Prostate gland (tissue), 2 donors: ENCODE data around the gene SPA17. TPM values are rescaled to one million over a fixed set of nuclear protein-coding genes. Genes with fewer than 3 reads are reported as not detected.
A peak's percentile ranks its signal among the peaks of the same experiment; 100 is the strongest.

Experiments
- DNase-seq: peaks from one replicate; pipeline ENCODE4 v3.0.0-alpha.2; 2019; ENCODE audit warnings: low spot score
- H3K27ac ChIP-seq, 2 donors: fragments of 200-600 bp; sonication (generic); 2 replicates each; pipeline ENCODE4 v1.5.1; 2017 to 2019
- H3K27me3 ChIP-seq: fragments of 200-600 bp; sonication (generic); replicated peaks from 2 replicates; pipeline ENCODE4 v1.5.1; 2019; ENCODE audit not compliant: insufficient read depth
- H3K36me3 ChIP-seq, 2 donors: fragments of 200-600 bp; sonication (generic); 1 replicate in 1 of 2; 2 replicates in 1 of 2; pipeline versions ENCODE4 v1.5.1 to v1.8.1; 2017 to 2019
- H3K4me1 ChIP-seq: fragments of 200-600 bp; sonication (generic); replicated peaks from 2 replicates; pipeline ENCODE4 v1.5.1; 2019
- H3K4me3 ChIP-seq, 2 donors: fragments of 200-600 bp; sonication (generic); 2 replicates each; pipeline ENCODE4 v1.5.1; 2017 to 2019
- H3K9me3 ChIP-seq: fragments of 200-600 bp; sonication (generic); 2 replicates; pipeline ENCODE4 v1.5.1; 2017
- POLR2A ChIP-seq: fragments of 450-650 bp; IDR thresholded peaks from one replicate; pipeline ENCODE4 v1.6.1; 2016; ENCODE audit warnings: antibody characterized with exemption, mild to moderate bottlenecking
- POLR2AphosphoS5 ChIP-seq: sonication (generic); formaldehyde crosslinking; IDR thresholded peaks from one replicate; pipeline ENCODE4 v1.6.1; 2017; ENCODE audit warnings: antibody characterized with exemption
- whole genome bisulfite sequencing: methylation state at CpG from one replicate; pipeline ENCODE4 v1.1.5; 2018; 5-methylcytosine and 5-hydroxymethylcytosine counted together
- intact Hi-C: fragments of 100-400 bp; cut with DNase I; formaldehyde crosslinking; loops from one replicate; pipeline ENCODE4 v1.14.2; 2022
- total RNA-seq, 2 donors: library from RNA; depleted of rRNA; stranded (reverse); fragments of >200 nt; gene quantifications; one replicate each; pipeline ENCODE4 v1.1.0, GENCODE V29; 2016
- TF ChIP-seq, protein P1 (sequence below), 4 experiments: fragments of 200-600 bp in 2 of 4; fragments of 450-650 bp in 2 of 4; sonication (generic) in 2 of 4; IDR thresholded peaks; 1 replicate in 3 of 4; 2 replicates in 1 of 4; pipeline ENCODE4 v1.5.1; 2016 to 2019; ENCODE audit warnings: antibody characterized with exemption in 4 of 4, mild to moderate bottlenecking in 2 of 4, moderate library complexity in 2 of 4

Gene SPA17
- total RNA-seq, 2 donors from 2014 or later = 14.7 to 20.8 TPM

DNA sequence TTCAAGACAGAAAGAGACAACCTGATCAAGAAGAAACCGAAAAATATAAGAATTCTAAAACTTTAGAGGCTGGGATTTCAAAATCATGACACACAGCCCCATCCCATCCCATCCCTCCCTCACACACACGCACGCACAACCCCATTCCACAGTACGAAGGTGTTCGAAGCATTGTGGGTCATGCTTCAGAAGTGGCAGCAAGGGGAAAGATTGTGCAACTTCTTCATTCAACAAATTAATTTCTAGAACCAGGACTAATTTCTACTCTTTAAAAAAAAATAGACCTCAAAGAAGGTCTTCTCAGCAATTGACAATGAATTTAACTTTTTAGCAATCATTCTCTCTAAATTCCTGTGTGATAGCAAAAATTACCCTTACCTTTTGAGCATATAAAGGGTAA lies 867 bp downstream of the SPA17 start:
- Histone ChIP-seq H3K9me3 (no peaks in the 10 kb centered on the region), H3K27me3 (no peaks in the 10 kb centered on the region), H3K36me3 (no peaks in the 10 kb centered on the region), H3K27ac (no peak overlapping the region), H3K4me1 (peaks cover 3% of the 10 kb centered on the region), H3K4me3 (peak overlapping the region; percentile 54 to 55)
- TF ChIP-seq POLR2AphosphoS5 (no peak), POLR2A (no peak)
- TF ChIP-seq, protein P1, sequence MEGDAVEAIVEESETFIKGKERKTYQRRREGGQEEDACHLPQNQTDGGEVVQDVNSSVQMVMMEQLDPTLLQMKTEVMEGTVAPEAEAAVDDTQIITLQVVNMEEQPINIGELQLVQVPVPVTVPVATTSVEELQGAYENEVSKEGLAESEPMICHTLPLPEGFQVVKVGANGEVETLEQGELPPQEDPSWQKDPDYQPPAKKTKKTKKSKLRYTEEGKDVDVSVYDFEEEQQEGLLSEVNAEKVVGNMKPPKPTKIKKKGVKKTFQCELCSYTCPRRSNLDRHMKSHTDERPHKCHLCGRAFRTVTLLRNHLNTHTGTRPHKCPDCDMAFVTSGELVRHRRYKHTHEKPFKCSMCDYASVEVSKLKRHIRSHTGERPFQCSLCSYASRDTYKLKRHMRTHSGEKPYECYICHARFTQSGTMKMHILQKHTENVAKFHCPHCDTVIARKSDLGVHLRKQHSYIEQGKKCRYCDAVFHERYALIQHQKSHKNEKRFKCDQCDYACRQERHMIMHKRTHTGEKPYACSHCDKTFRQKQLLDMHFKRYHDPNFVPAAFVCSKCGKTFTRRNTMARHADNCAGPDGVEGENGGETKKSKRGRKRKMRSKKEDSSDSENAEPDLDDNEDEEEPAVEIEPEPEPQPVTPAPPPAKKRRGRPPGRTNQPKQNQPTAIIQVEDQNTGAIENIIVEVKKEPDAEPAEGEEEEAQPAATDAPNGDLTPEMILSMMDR (IDR thresholded peaks at IDR 0.05) = no peak
- 89% methylated on average over 5 of the region's 5 CpGs for WGBS
- intact Hi-C loops = no loop called here
- DNase-seq = no peak

DNA sequence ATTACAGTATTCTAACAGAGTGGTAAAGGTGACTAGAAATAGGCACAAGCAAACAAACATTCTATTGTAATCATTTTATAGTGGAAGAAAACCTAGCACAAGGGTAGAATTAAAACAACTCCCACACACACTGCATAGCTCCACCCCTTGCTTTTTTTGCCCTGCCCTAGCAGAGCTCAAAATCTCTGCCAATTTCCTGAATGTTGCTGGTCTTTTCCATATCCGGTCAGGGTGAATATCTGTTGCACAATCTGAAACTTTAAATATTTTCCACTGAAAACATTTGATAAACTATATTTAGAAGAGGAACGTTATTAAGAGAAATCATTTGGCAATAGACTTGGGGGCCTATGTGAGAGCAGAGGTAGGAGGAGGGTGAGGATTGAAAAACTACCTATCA lies 2.7 kb downstream of the SPA17 start:
- no peak for DNase-seq
- Histone ChIP-seq H3K27me3 (no peaks in the 10 kb centered on the region), H3K27ac (no peak overlapping the region), H3K4me3 (no peak overlapping the region), H3K4me1 (peaks cover 3% of the 10 kb centered on the region), H3K36me3 (no peaks in the 10 kb centered on the region), H3K9me3 (no peaks in the 10 kb centered on the region)
- intact Hi-C loops = no loop called here
- 48% methylated on average over 2 of the region's 2 CpGs for WGBS
- TF ChIP-seq POLR2A = no peak
- TF ChIP-seq, protein P1 (IDR thresholded peaks at IDR 0.05) = no peak
- TF ChIP-seq POLR2AphosphoS5 = no peak

DNA sequence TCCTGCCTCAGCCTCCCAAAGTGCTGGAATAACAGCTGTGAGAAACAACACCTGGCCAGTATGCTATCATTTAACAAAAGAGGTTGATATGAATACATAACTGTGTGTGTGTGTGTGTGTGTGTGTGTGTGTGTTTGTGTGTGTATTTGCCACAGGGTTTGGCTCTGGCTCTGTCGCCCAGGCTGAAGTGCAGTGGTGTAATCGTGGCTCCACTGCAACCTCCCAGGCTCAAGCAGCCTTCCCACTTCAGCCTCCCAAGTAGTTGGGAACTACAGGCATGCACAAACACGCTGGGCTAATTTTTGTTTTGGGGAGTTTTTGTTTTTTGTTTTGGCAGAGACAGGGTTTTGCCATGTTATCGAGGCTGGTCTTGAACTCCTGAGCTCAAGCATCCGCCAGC lies 4.7 kb downstream of the SPA17 start:
- no peaks in the 10 kb centered on the region for H3K27me3 ChIP-seq
- intact Hi-C loops = no loop called here
- no peak for DNase-seq
- peaks cover 3% of the 10 kb centered on the region for H3K4me1 ChIP-seq
- TF ChIP-seq, protein P1 (IDR thresholded peaks at IDR 0.05) = no peak
- no peak for TF ChIP-seq POLR2A
- TF ChIP-seq POLR2AphosphoS5 = no peak
- 81% methylated on average over 5 of the region's 5 CpGs for WGBS
- no peak overlapping the region for H3K4me3 ChIP-seq
- H3K36me3 ChIP-seq = no peaks in the 10 kb centered on the region
- H3K27ac ChIP-seq = no peak overlapping the region
- no peaks in the 10 kb centered on the region for H3K9me3 ChIP-seq

DNA sequence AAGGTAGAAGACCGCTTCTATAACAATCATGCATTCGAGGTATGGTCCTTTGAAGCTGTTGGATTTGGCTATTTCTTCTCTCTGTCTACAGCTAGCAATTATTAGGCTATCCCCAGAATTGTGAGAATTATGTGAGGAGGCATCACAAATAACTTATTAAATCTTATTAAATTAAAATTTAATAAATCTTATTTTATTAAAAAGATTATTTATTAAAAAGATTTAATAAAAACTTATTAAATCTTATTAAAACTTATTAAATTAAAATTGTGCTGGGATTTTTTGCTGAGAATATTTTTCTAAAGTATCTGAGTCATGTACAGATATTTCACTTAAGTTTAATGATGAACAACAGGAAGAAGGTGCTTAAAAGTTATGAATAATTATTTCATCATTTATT lies 7.7 kb downstream of the SPA17 start:
- no peak for DNase-seq
- H3K36me3 ChIP-seq = no peaks in the 10 kb centered on the region
- TF ChIP-seq, protein P1 (IDR thresholded peaks at IDR 0.05) = no peak
- no peak for TF ChIP-seq POLR2A
- TF ChIP-seq POLR2AphosphoS5 = no peak
- no peaks in the 10 kb centered on the region for H3K4me1 ChIP-seq
- H3K27me3 ChIP-seq = no peaks in the 10 kb centered on the region
- 92% methylated on average over 2 of the region's 2 CpGs for WGBS
- no peaks in the 10 kb centered on the region for H3K9me3 ChIP-seq
- intact Hi-C loops = no loop called here
- H3K27ac ChIP-seq = no peak overlapping the region
- H3K4me3 ChIP-seq = no peak overlapping the region

GRCh38 chr11:124682443-124682842 lies 8.7 kb downstream of the SPA17 start:
- no peaks in the 10 kb centered on the region for H3K4me1 ChIP-seq
- intact Hi-C loops = no loop called here
- H3K9me3 ChIP-seq = no peaks in the 10 kb centered on the region
- DNase-seq = no peak
- no peaks in the 10 kb centered on the region for H3K27me3 ChIP-seq
- WGBS = 91% methylated on average over 1 of the region's 1 CpG
- H3K36me3 ChIP-seq = no peaks in the 10 kb centered on the region
- TF ChIP-seq POLR2A (no peak), POLR2AphosphoS5 (no peak)
- TF ChIP-seq, protein P1 (IDR thresholded peaks at IDR 0.05) = no peak
- H3K4me3 ChIP-seq = no peak overlapping the region
- H3K27ac ChIP-seq = no peak overlapping the region
